Neuronal stem cell (in vitro differentiated cells): ENCODE results near the gene CHST12.
A peak's percentile ranks its signal among the peaks of the same experiment; 100 is the strongest.

Experiments used
- DNase-seq: peaks from one replicate; pipeline ENCODE4 v3.0.0-alpha.2; 2013; ENCODE audit warnings: low spot score
- H2AFZ ChIP-seq: one replicate; pipeline ENCODE4 v1.6.1; 2013; ENCODE audit warnings: mild to moderate bottlenecking, low read length, inconsistent platforms
- H2AK5ac ChIP-seq: 2 replicates; pipeline ENCODE4 v1.6.1; 2013; ENCODE audit warnings: low read depth, mild to moderate bottlenecking, inconsistent platforms, low read length, moderate library complexity, mixed read lengths
- H2BK120ac ChIP-seq: 2 replicates; pipeline ENCODE4 v1.6.1; 2013; ENCODE audit warnings: low read depth, mild to moderate bottlenecking, inconsistent platforms, low read length, moderate library complexity, mixed read lengths
- H2BK12ac ChIP-seq: one replicate; pipeline ENCODE4 v1.6.1; 2013; ENCODE audit warnings: low read length, inconsistent platforms
- H2BK15ac ChIP-seq: 2 replicates; pipeline ENCODE4 v1.6.1; 2013; ENCODE audit warnings: mild to moderate bottlenecking, low read length, inconsistent platforms, mixed read lengths
- H2BK5ac ChIP-seq: one replicate; pipeline ENCODE4 v1.6.1; 2013; ENCODE audit warnings: inconsistent platforms, mild to moderate bottlenecking, low read length, moderate library complexity
- H3K14ac ChIP-seq: one replicate; pipeline ENCODE4 v1.6.1; 2013; ENCODE audit warnings: low read length, inconsistent platforms
- H3K18ac ChIP-seq: 2 replicates; pipeline ENCODE4 v1.6.1; 2013; ENCODE audit warnings: low read length, inconsistent platforms
- H3K23ac ChIP-seq: 2 replicates; pipeline ENCODE4 v1.6.1; 2013; ENCODE audit warnings: low read depth, mild to moderate bottlenecking, mixed read lengths, low read length, inconsistent platforms; ENCODE audit not compliant: poor library complexity
- H3K27ac ChIP-seq: replicated peaks from 3 replicates; pipeline ENCODE4 v1.5.1; 2013; ENCODE audit warnings: low read length, inconsistent platforms
- H3K27me3 ChIP-seq, 3 experiments: 2 replicates each; pipeline ENCODE4 v1.6.1; 2013; ENCODE audit warnings: low read length in 3 of 3, mild to moderate bottlenecking in 2 of 3, inconsistent platforms in 1 of 3, low read depth in 1 of 3, mixed read lengths in 1 of 3, moderate library complexity in 1 of 3; ENCODE audit not compliant: control insufficient read depth in 3 of 3, insufficient read depth in 3 of 3
- H3K36me3 ChIP-seq, 2 donors: replicated peaks in 1 of 2; 2 replicates each; pipeline ENCODE4 v1.6.1; 2013; ENCODE audit warnings: low read length in 2 of 2; ENCODE audit not compliant: control insufficient read depth in 2 of 2, insufficient read depth in 2 of 2
- H3K4ac ChIP-seq: 2 replicates; pipeline ENCODE4 v1.6.1; 2013; ENCODE audit warnings: inconsistent platforms, mild to moderate bottlenecking, low read length, moderate library complexity
- H3K4me1 ChIP-seq, 2 donors: 1 replicate in 1 of 2; 2 replicates in 1 of 2; pipeline ENCODE4 v1.6.1; 2013; ENCODE audit warnings: low read length in 2 of 2, low read depth in 1 of 2; ENCODE audit not compliant: control insufficient read depth in 2 of 2, insufficient read depth in 1 of 2
- H3K4me2 ChIP-seq: one replicate; pipeline ENCODE4 v1.6.1; 2013; ENCODE audit warnings: mild to moderate bottlenecking, low read length, inconsistent platforms; ENCODE audit not compliant: insufficient read depth, poor library complexity, severe bottlenecking
- H3K4me3 ChIP-seq, 2 donors: 2 replicates each; pipeline ENCODE4 v1.5.1; 2013; ENCODE audit warnings: low read length in 2 of 2, mild to moderate bottlenecking in 2 of 2, inconsistent platforms in 1 of 2, moderate library complexity in 1 of 2
- H3K79me1 ChIP-seq: one replicate; pipeline ENCODE4 v1.6.1; 2013; ENCODE audit warnings: low read depth, mild to moderate bottlenecking, inconsistent platforms, low read length, moderate library complexity
- H3K9ac ChIP-seq: one replicate; pipeline ENCODE4 v1.6.1; 2013; ENCODE audit warnings: mild to moderate bottlenecking, low read depth, low read length, inconsistent platforms; ENCODE audit not compliant: poor library complexity
- H3K9me3 ChIP-seq, 2 donors: replicated peaks in 1 of 2; 2 replicates each; pipeline versions ENCODE3 to v1.6.1; 2013; ENCODE audit warnings: low read length in 2 of 2, mild to moderate bottlenecking in 2 of 2, inconsistent platforms in 1 of 2, low read depth in 1 of 2, mixed read lengths in 1 of 2, moderate library complexity in 1 of 2; ENCODE audit not compliant: control insufficient read depth in 2 of 2, insufficient read depth in 1 of 2
- H4K8ac ChIP-seq: one replicate; pipeline ENCODE4 v1.6.1; 2013; ENCODE audit warnings: low read depth, mild to moderate bottlenecking, inconsistent platforms, low read length, moderate library complexity
- H4K91ac ChIP-seq: one replicate; pipeline ENCODE4 v1.6.1; 2013; ENCODE audit warnings: low read length, low read depth, mild to moderate bottlenecking, inconsistent platforms; ENCODE audit not compliant: poor library complexity
- WGBS, 2 donors: extraction: QIAGEN DNeasy Blood & Tissue Kit; methylation state at CpG; one replicate each; pipeline ENCODE4 v1.1.7; 2013; ENCODE audit warnings: missing lambda C conversion rate in 2 of 2, mixed read lengths in 1 of 2; ENCODE audit not compliant: insufficient read length in 2 of 2, insufficient replicate concordance in 1 of 2; ENCODE audit errors: extremely low coverage in 2 of 2; 5-methylcytosine and 5-hydroxymethylcytosine counted together

CHST12 gene

GRCh38 chr7:2436341-2437104 is 33.1 kb downstream of the CHST12 start:
- Histone ChIP-seq H3K23ac (no peak overlapping the region), H4K91ac (no peak overlapping the region)
- no CpG with 5 or more reads among the region's 25 CpGs for WGBS, 2 donors

GRCh38 chr7:2437136-2437535 is 33.7 kb downstream of the CHST12 start:
- H4K8ac ChIP-seq, result no peak overlapping the region
- DNase-seq, result no peak
- no peak overlapping the region for H2BK5ac ChIP-seq
- no peaks in the 10 kb centered on the region for H3K27me3 ChIP-seq
- H2BK120ac ChIP-seq, result no peak overlapping the region
- no CpG with 5 or more reads among the region's 9 CpGs for WGBS, 2 donors
- no peak overlapping the region for H2BK12ac ChIP-seq
- peaks cover 7 to 35% of the 10 kb centered on the region in 2 donors for H3K36me3 ChIP-seq
- no peak overlapping the region for H3K4me3 ChIP-seq
- no peak overlapping the region for H4K91ac ChIP-seq
- H2BK15ac ChIP-seq, result no peak overlapping the region
- H3K79me1 ChIP-seq, result peaks cover 3% of the 10 kb centered on the region
- H3K9me3 ChIP-seq, result peaks cover 0 to 1% of the 10 kb centered on the region in 2 donors
- no peaks in the 10 kb centered on the region for H3K4me1 ChIP-seq
- H3K18ac ChIP-seq, result no peak overlapping the region
- H3K14ac ChIP-seq, result no peak overlapping the region
- no peak overlapping the region for H2AFZ ChIP-seq
- no peak overlapping the region for H3K4me2 ChIP-seq
- no peak overlapping the region for H3K27ac ChIP-seq
- H3K9ac ChIP-seq, result no peak overlapping the region
- no peak overlapping the region for H3K4ac ChIP-seq
- no peak overlapping the region for H3K23ac ChIP-seq
- no peak overlapping the region for H2AK5ac ChIP-seq

More at GRCh38 chr7:2436341-2437104, 33.1 kb downstream of the CHST12 start:
- H3K9ac ChIP-seq, result no peak overlapping the region
- no peak overlapping the region for H2BK5ac ChIP-seq
- no peak overlapping the region for H4K8ac ChIP-seq
- no peak overlapping the region for H3K14ac ChIP-seq
- no peak overlapping the region for H2BK120ac ChIP-seq
- peaks cover 5% of the 10 kb centered on the region for H3K79me1 ChIP-seq
- H2AFZ ChIP-seq, result no peak overlapping the region
- no peak overlapping the region for H2AK5ac ChIP-seq
- H3K36me3 ChIP-seq, result peaks cover 7 to 36% of the 10 kb centered on the region in 2 donors
- peaks cover 1 to 2% of the 10 kb centered on the region in 2 donors for H3K9me3 ChIP-seq
- no peak overlapping the region for H3K27ac ChIP-seq
- H2BK15ac ChIP-seq, result no peak overlapping the region
- H3K27me3 ChIP-seq, result no peaks in the 10 kb centered on the region
- no peak overlapping the region for H3K4me3 ChIP-seq
- H3K18ac ChIP-seq, result no peak overlapping the region
- H3K4me1 ChIP-seq, result no peaks in the 10 kb centered on the region
- H3K4ac ChIP-seq, result no peak overlapping the region
- no peak for DNase-seq
- no peak overlapping the region for H2BK12ac ChIP-seq
- no peak overlapping the region for H3K4me2 ChIP-seq

DNA sequence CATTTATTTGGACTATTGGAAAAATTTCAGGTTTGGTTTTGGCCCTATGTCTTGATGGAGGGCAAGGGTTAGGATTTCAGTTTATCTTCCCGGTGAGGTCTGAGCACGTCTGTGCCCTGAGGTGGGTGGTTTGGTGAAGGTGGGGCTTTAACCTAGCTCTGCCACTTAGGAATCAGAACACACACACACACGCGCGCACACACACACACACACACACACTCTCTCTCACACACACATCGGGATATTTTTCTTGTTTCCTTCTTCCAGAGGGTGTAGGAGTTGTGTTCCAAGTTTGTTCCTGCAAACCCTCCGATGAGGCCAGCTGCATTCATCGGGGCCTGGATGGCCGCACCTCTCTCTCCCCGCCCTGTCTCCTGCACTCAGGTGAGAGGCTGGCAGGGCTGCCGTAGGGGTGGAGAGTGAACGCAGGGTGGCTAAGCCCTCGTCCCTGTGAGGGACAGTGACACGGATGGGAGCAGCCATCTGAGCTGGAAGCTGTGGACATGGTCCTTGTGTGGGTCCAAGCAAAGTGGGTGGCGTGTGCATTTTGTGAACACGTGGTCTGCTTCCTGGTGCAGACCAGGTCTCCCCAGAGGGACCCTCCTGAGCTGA is 34.2 kb downstream of the CHST12 start:
- Histone ChIP-seq H3K27me3 (no peaks in the 10 kb centered on the region), H3K79me1 (peaks cover 3% of the 10 kb centered on the region), H2BK12ac (no peak overlapping the region), H2AFZ (no peak overlapping the region), H3K4me1 (no peaks in the 10 kb centered on the region), H3K18ac (no peak overlapping the region), H2BK120ac (no peak overlapping the region), H3K9me3 (no peaks in the 10 kb centered on the region), H4K91ac (no peak overlapping the region), H3K14ac (no peak overlapping the region), H2BK5ac (no peak overlapping the region), H3K9ac (no peak overlapping the region), H3K23ac (peak overlapping the region; percentile 17), H3K4ac (no peak overlapping the region), H3K4me2 (no peak overlapping the region), H2AK5ac (peak overlapping the region; percentile 45), H4K8ac (no peak overlapping the region), H3K36me3 (peaks cover 7 to 30% of the 10 kb centered on the region in 2 donors), H2BK15ac (peak overlapping the region; percentile 12), H3K27ac (no peak overlapping the region), H3K4me3 (no peak overlapping the region)
- WGBS, 2 donors, result no CpG with 5 or more reads among the region's 16 CpGs
- DNase-seq, result no peak

DNA sequence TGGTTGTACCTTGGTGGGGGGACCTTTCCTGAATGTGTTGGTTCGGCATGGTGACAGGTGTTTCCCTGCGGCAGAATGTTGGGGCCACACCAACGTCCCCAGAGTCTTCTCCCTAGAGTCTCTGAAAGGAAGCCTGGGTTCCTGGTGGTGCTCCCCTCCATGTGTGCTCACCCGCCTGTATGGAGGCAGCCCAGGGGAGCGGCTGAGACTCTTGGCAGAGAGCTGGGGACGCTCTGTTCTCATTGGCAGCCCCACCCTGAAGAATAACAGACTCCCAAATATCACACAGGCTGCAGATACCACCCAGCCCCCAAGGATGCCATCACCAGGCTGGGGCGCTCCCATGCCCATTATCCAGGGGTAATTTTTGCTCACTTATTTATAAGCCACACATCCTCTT is 34.8 kb downstream of the CHST12 start:
- Histone ChIP-seq H4K91ac (no peak overlapping the region), H3K9me3 (no peaks in the 10 kb centered on the region), H3K14ac (no peak overlapping the region), H3K18ac (no peak overlapping the region), H2AFZ (no peak overlapping the region), H3K27me3 (no peaks in the 10 kb centered on the region), H3K36me3 (peaks cover 4 to 25% of the 10 kb centered on the region in 2 donors), H4K8ac (no peak overlapping the region), H2BK12ac (no peak overlapping the region), H3K4me2 (no peak overlapping the region), H3K27ac (no peak overlapping the region), H2BK120ac (no peak overlapping the region), H2BK15ac (peak overlapping the region; percentile 12), H3K23ac (peak overlapping the region; percentile 17), H3K79me1 (peaks cover 2% of the 10 kb centered on the region), H3K4me3 (no peak overlapping the region), H3K4me1 (no peaks in the 10 kb centered on the region), H3K4ac (no peak overlapping the region), H2AK5ac (peak overlapping the region; percentile 45), H2BK5ac (no peak overlapping the region), H3K9ac (no peak overlapping the region)
- no CpG with 5 or more reads among the region's 7 CpGs for WGBS, 2 donors
- no peak for DNase-seq
